ENCODE measurements around the gene PMS2.

DNA sequence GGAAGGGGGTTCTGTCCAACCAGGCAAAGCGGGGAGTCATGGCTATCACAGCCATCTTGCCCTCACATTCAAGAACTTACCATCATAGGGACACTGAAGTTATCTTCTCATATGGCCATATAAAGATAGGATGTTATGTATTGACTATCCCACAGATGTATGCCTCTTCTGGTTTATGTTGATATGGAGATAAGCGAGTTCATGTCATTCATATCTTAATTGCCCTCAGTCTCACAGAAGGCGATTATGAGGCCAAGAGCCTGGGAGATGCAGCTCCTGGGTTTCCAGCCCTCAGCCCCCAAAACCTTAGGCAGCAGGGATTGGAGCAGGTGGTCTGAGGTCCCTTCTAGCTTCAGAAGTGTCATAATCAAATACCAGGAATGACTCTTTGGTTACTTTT, 13.9 kb upstream of the PMS2 start:
- TF ChIP-seq, protein P1, sequence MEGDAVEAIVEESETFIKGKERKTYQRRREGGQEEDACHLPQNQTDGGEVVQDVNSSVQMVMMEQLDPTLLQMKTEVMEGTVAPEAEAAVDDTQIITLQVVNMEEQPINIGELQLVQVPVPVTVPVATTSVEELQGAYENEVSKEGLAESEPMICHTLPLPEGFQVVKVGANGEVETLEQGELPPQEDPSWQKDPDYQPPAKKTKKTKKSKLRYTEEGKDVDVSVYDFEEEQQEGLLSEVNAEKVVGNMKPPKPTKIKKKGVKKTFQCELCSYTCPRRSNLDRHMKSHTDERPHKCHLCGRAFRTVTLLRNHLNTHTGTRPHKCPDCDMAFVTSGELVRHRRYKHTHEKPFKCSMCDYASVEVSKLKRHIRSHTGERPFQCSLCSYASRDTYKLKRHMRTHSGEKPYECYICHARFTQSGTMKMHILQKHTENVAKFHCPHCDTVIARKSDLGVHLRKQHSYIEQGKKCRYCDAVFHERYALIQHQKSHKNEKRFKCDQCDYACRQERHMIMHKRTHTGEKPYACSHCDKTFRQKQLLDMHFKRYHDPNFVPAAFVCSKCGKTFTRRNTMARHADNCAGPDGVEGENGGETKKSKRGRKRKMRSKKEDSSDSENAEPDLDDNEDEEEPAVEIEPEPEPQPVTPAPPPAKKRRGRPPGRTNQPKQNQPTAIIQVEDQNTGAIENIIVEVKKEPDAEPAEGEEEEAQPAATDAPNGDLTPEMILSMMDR (optimal IDR thresholded peaks at IDR 0.05 in 1 of 3, IDR thresholded peaks at IDR 0.05 in 1 of 3, conservative IDR thresholded peaks at IDR 0.05 in 1 of 3; ENCODE audit: extremely low read depth in 1 of 3, insufficient read depth in 2 of 3, low read length in 3 of 3), result no peak
- no peak for TF ChIP-seq EZH2 (IDR thresholded peaks at IDR 0.05; ENCODE audit: low read length)
